A549 (cell line): ENCODE results near the gene MRGPRD.

Experiments used
- CHD2 ChIP-seq: fragments of 150-350 bp; IDR thresholded peaks from 2 replicates; pipeline ENCODE4 v1.6.1; 2014; ENCODE audit warnings: low read length; ENCODE audit not compliant: partially characterized antibody
- CTCF ChIP-seq: fragments of >200 bp; sonication (Bioruptor Twin); formaldehyde crosslinking; IDR thresholded peaks from 3 replicates; pipeline ENCODE4 v1.5.1; 2016
- EP300 ChIP-seq, 2 experiments: fragments of >200 bp; sonication (Bioruptor Twin); formaldehyde crosslinking; IDR thresholded peaks; 2 replicates in 1 of 2; 3 replicates in 1 of 2; pipeline ENCODE4 v1.6.1; 2016 to 2017
- ESRRA ChIP-seq: fragments of 150-350 bp; IDR thresholded peaks from 2 replicates; pipeline ENCODE4 v1.6.1; 2014; ENCODE audit warnings: mild to moderate bottlenecking, low read length, borderline replicate concordance
- HDAC2 ChIP-seq: fragments of 200-600 bp; sonication (generic); IDR thresholded peaks from 2 replicates; pipeline ENCODE4 v1.6.1; 2016
- HEYL ChIP-seq: fragments of 250-450 bp; sonication (Bioruptor Pico); IDR thresholded peaks from 2 replicates; pipeline ENCODE4 v1.8.0; 2021; ENCODE audit warnings: mild to moderate bottlenecking, moderate library complexity
- JUN ChIP-seq, 2 experiments: fragments of >200 bp; sonication (Bioruptor Twin); formaldehyde crosslinking; IDR thresholded peaks; 2 replicates in 1 of 2; 3 replicates in 1 of 2; pipeline ENCODE4 v1.6.1; 2016 to 2017
- MYC ChIP-seq: IDR thresholded peaks from 2 replicates; pipeline ENCODE4 v1.6.1; 2012; ENCODE audit warnings: mild to moderate bottlenecking, inconsistent platforms, low read length, improper control_type of control experiment, borderline replicate concordance
- POLR2AphosphoS2 ChIP-seq: conservative IDR thresholded peaks from 2 replicates; pipeline ENCODE4 v1.6.1; 2012; ENCODE audit warnings: low read length, improper control_type of control experiment, inconsistent platforms
- RAD21 ChIP-seq, 2 experiments: fragments of >200 bp in 1 of 2; sonication (Bioruptor Twin) in 1 of 2; formaldehyde crosslinking in 1 of 2; IDR thresholded peaks in 1 of 2; conservative IDR thresholded peaks in 1 of 2; 2 replicates in 1 of 2; 3 replicates in 1 of 2; pipeline ENCODE4 v1.6.1; 2012 to 2018; ENCODE audit warnings: inconsistent platforms in 1 of 2
- ZFP36 ChIP-seq: fragments of 450-650 bp; IDR thresholded peaks from 2 replicates; pipeline ENCODE4 v1.6.1; 2014; ENCODE audit warnings: borderline replicate concordance; ENCODE audit not compliant: partially characterized antibody
- TF ChIP-seq, protein P1 (sequence below): fragments of 200-600 bp; sonication (generic); IDR thresholded peaks from 2 replicates; pipeline ENCODE4 v1.6.1; 2016; ENCODE audit warnings: antibody characterized with exemption, mild to moderate bottlenecking, moderate library complexity

DNA sequence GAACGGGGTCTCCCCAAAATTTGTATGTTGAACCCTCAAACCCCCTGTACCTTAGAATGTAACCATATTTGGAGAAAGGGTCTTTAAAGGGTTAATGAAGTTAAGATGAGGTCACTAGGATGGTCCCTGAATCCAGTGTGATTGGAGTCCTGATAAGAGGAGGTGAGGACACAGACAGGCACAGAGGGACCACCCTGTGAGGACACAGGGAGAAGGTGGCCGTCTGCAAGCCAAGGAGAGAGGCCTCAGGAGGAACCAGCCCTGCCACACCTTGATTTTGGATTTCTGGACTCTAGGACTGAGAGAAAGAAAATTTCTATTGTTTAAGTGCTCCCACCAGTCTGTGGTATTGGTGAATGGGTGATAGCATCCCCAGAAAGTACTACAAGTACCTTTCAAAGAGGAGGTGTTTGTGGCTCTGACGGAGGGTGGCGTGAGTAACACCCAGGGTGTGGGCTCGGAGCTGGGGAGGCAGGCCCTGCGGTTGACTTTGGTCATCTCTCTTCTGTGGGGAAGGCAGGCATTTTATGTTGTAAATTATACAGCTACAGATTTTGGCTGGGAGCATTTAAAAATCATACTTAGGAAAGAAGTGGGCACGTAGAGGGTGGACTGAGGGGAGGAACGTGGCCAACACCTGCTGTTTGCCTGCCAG lies 18.4 kb upstream of the MRGPRD start:
- no peak for TF ChIP-seq CTCF
- no peak for TF ChIP-seq ESRRA
- TF ChIP-seq JUN (IDR thresholded peaks at IDR 0.05), result no peak
- TF ChIP-seq EP300 (IDR thresholded peaks at IDR 0.05), result no peak
- no peak for TF ChIP-seq MYC
- no peak for TF ChIP-seq HEYL
- TF ChIP-seq, protein P1, sequence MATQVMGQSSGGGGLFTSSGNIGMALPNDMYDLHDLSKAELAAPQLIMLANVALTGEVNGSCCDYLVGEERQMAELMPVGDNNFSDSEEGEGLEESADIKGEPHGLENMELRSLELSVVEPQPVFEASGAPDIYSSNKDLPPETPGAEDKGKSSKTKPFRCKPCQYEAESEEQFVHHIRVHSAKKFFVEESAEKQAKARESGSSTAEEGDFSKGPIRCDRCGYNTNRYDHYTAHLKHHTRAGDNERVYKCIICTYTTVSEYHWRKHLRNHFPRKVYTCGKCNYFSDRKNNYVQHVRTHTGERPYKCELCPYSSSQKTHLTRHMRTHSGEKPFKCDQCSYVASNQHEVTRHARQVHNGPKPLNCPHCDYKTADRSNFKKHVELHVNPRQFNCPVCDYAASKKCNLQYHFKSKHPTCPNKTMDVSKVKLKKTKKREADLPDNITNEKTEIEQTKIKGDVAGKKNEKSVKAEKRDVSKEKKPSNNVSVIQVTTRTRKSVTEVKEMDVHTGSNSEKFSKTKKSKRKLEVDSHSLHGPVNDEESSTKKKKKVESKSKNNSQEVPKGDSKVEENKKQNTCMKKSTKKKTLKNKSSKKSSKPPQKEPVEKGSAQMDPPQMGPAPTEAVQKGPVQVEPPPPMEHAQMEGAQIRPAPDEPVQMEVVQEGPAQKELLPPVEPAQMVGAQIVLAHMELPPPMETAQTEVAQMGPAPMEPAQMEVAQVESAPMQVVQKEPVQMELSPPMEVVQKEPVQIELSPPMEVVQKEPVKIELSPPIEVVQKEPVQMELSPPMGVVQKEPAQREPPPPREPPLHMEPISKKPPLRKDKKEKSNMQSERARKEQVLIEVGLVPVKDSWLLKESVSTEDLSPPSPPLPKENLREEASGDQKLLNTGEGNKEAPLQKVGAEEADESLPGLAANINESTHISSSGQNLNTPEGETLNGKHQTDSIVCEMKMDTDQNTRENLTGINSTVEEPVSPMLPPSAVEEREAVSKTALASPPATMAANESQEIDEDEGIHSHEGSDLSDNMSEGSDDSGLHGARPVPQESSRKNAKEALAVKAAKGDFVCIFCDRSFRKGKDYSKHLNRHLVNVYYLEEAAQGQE, result no peak
- no peak for TF ChIP-seq HDAC2
- no peak for TF ChIP-seq CHD2
- no peak for TF ChIP-seq ZFP36
- TF ChIP-seq POLR2AphosphoS2, result no peak
- no peak for TF ChIP-seq RAD21 (conservative IDR thresholded peaks at IDR 0.05 in 1 of 2, IDR thresholded peaks at IDR 0.05 in 1 of 2)
